ENCODE data around the gene EML5.

DNA sequence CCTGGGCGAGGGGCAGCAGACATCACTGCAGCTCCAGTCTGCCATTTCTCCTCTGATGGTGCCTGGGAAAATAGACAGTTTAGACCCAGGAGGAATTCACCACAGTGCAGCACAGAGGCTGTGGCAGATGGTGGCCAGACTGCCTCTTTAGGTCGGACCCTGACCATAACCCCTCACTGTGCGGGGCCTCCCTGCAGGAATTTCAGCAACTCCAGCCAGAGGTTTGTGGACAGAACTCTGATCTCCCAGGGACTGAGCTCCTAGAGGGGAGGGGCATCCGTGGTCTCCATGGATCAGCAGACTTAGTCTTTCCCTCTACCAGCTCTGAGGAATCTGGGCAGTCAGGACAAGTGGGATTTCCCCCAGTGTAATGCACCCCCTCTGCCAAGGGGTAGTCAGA lies 123.4 kb downstream of the EML5 start:
- TF ChIP-seq, protein P1, sequence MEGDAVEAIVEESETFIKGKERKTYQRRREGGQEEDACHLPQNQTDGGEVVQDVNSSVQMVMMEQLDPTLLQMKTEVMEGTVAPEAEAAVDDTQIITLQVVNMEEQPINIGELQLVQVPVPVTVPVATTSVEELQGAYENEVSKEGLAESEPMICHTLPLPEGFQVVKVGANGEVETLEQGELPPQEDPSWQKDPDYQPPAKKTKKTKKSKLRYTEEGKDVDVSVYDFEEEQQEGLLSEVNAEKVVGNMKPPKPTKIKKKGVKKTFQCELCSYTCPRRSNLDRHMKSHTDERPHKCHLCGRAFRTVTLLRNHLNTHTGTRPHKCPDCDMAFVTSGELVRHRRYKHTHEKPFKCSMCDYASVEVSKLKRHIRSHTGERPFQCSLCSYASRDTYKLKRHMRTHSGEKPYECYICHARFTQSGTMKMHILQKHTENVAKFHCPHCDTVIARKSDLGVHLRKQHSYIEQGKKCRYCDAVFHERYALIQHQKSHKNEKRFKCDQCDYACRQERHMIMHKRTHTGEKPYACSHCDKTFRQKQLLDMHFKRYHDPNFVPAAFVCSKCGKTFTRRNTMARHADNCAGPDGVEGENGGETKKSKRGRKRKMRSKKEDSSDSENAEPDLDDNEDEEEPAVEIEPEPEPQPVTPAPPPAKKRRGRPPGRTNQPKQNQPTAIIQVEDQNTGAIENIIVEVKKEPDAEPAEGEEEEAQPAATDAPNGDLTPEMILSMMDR (IDR thresholded peaks at IDR 0.05): no peak
- no peak for TF ChIP-seq ZFX (IDR thresholded peaks at IDR 0.05; ENCODE audit: borderline replicate concordance)
